ENCODE data around the gene MIA. TPM values are rescaled to one million over a fixed set of nuclear protein-coding genes. Genes with fewer than 3 reads are reported as not detected.

Gene MIA
- total and polyA plus RNA-seq, 12 donors: 0.63 to 2.4 (median 1.1) TPM; not detected in 5

DNA sequence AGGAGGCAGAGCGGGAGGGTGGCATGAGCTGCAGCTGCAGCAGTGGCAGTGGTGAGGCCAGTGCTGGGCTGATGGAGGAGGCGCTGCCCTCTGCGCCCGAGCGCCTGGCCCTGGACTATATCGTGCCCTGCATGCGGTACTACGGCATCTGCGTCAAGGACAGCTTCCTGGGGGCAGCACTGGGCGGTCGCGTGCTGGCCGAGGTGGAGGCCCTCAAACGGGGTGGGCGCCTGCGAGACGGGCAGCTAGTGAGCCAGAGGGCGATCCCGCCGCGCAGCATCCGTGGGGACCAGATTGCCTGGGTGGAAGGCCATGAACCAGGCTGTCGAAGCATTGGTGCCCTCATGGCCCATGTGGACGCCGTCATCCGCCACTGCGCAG, 25.7 kb downstream of the MIA start:
- intact Hi-C loops (cut with DNase I): loop anchor here in 3 of 10 donors (2.0 to 10.0 kb wide), 4 partner anchors 18 to 386 kb away; partner anchors contain the start of genes ACTMAP (in 1 of the 3), PRX (in 1 of the 3) and SNRPA (in 1 of the 3)
- no peak for ATAC-seq
- TF ChIP-seq, protein P1, sequence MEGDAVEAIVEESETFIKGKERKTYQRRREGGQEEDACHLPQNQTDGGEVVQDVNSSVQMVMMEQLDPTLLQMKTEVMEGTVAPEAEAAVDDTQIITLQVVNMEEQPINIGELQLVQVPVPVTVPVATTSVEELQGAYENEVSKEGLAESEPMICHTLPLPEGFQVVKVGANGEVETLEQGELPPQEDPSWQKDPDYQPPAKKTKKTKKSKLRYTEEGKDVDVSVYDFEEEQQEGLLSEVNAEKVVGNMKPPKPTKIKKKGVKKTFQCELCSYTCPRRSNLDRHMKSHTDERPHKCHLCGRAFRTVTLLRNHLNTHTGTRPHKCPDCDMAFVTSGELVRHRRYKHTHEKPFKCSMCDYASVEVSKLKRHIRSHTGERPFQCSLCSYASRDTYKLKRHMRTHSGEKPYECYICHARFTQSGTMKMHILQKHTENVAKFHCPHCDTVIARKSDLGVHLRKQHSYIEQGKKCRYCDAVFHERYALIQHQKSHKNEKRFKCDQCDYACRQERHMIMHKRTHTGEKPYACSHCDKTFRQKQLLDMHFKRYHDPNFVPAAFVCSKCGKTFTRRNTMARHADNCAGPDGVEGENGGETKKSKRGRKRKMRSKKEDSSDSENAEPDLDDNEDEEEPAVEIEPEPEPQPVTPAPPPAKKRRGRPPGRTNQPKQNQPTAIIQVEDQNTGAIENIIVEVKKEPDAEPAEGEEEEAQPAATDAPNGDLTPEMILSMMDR (IDR thresholded peaks at IDR 0.05): no peak
- 63 to 73% methylated on average over 27 of the region's 27 CpGs for WGBS, 2 donors
- H3K27ac ChIP-seq: peak overlapping the region; percentile 30 to 99 (median 96)
- no peaks in the 10 kb centered on the region for H3K9me3 ChIP-seq
- peak overlapping the region; percentile 6 to 97 (median 93) for H3K4me3 ChIP-seq
- no peaks in the 10 kb centered on the region for H3K27me3 ChIP-seq
- peaks cover 48 to 73% (median 68%) of the 10 kb centered on the region in 9 donors for H3K4me1 ChIP-seq
- DNase-seq: no peak
- H3K36me3 ChIP-seq: peaks cover 0 to 54% (median 13%) of the 10 kb centered on the region in 9 donors

DNA sequence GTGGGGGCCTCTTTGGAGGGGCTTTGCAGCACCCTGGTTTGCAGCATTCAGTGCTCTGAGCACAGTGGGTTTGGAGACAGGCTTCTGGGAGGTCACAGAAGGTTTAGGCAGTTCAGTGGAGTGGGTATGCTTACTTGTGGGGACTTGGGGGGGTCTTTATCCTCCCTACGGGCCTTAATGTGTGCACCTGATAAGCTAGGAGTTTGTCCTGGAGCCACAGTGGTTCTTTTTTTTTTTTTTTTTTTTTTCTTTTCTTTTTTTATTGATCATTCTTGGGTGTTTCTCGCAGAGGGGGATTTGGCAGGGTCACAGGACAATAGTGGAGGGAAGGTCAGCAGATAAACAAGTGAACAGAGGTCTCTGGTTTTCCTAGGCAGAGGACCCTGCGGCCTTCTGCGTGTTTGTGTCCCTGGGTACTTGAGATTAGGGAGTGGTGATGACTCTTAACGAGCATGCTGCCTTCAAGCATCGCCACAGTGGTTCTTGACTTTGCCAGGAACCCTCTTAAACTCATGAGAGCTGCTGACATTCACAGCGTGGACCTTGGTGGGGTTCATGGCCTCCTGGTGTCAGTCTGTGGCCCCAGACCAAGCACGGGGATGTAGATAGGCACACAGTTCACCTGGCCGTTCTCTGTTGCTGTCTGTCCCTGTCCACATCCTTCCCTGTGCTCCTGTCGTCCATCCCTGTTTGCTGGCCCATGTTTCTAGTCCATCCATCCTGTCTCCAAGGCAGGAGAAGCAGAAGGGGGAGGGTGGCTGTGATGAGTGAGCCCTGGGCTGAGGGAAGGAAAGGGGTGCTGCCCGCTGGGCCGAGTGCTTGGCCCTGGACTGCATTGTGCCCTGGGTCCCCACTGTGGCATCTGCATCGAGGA, 26.3 kb downstream of the MIA start:
- WGBS, 2 donors: 22 to 23% methylated on average over 12 to 13 of the region's 13 CpGs
- ATAC-seq (no peak), DNase-seq (no peak)
- intact Hi-C loops (cut with DNase I): loop anchor here in 3 of 10 donors (2.0 to 10.0 kb wide), 4 partner anchors 17 to 387 kb away; partner anchors contain the start of genes ACTMAP (in 1 of the 3), PRX (in 1 of the 3) and SNRPA (in 1 of the 3)
- Histone ChIP-seq H3K4me3 (peak overlapping the region; percentile 6 to 97 (median 93)), H3K4me1 (peaks cover 48 to 80% (median 75%) of the 10 kb centered on the region in 9 donors), H3K9me3 (no peaks in the 10 kb centered on the region), H3K27ac (peak overlapping the region; percentile 42 to 99 (median 96)), H3K36me3 (peaks cover 0 to 50% (median 13%) of the 10 kb centered on the region in 9 donors), H3K27me3 (no peaks in the 10 kb centered on the region)
- TF ChIP-seq, protein P1 (IDR thresholded peaks at IDR 0.05): no peak

DNA sequence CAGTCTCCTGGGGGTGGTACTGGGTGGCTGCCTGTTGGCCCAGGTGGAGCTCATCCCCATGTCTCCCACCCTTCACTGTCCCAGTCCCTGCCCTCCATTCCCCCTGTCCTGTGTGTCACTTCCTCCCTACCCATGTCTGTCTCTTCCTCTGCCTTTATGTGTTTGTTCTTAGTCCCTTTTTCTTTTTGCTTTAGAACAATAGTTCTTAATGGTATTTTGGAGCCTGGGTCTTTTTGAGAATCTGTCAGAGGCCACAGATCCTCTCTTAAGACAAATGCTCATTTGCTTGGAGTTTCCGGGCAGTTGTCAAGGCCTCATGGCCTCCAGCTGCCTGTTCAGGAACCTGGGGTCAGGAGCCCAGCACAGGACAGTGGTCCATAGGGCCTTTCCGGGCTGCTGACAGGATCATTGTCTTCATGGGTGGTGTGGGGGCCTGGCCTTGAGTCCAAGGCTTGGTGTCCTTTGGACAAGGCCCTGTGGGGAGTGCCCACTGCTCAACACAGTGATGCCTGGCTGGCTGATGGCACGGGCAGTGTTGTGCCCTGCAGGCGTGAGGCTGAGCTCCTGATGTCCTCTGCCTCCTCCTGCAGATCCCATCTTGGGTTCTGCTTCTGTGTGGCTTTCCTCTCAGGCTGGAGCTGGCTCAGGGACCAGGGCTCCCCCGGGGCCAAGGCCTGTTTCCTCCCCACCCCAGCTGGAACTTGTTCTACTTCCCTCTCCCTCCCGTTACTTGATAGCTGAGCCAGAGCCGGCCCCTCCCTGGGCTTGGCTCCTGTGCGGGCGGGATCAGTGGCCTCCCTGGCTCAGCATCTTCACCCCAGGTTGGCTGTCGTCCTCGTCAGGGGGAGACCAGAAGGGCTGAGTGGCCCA, 27.2 kb downstream of the MIA start:
- Histone ChIP-seq H3K9me3 (no peaks in the 10 kb centered on the region), H3K27me3 (no peaks in the 10 kb centered on the region), H3K4me3 (peak overlapping the region in 9 of 10 donors; percentile 7 to 96 (median 87)), H3K27ac (peak overlapping the region; percentile 42 to 99 (median 94)), H3K4me1 (peaks cover 54 to 87% (median 83%) of the 10 kb centered on the region in 9 donors), H3K36me3 (peaks cover 0 to 55% (median 13%) of the 10 kb centered on the region in 9 donors)
- DNase-seq (peak; percentile 81 to 84), ATAC-seq (peak; percentile 3 to 38 (median 33))
- WGBS, 2 donors: 14% methylated on average over 11 of the region's 11 CpGs
- TF ChIP-seq, protein P1 (IDR thresholded peaks at IDR 0.05): no peak
- intact Hi-C loops (cut with DNase I): loop anchor here in 3 of 10 donors (5.0 to 10.0 kb wide), 3 partner anchors 50 to 388 kb away; partner anchors contain the start of genes ACTMAP (in 1 of the 3), PRX (in 1 of the 3) and SNRPA (in 1 of the 3)
